ENCODE results near the gene CCDC122.
"Not testable (repeated sequence)": the region's sequence is repeated elsewhere in the genome, so short reads cannot be mapped to it uniquely, and the experiment has no call there.

Gene CCDC122

GRCh38 chr13:43830497-43830881 is 49.1 kb downstream of the CCDC122 start:
- H3K36me3 Mint-ChIP-seq (ENCODE audit: low read depth): no peaks in the 10 kb centered on the region
- H3K27me3 Mint-ChIP-seq (ENCODE audit: low read depth, poor library complexity): no peaks in the 10 kb centered on the region
- TF ChIP-seq CTCF (IDR thresholded peaks at IDR 0.05): no peak
- no peak for DNase-seq
- peaks cover 5% of the 10 kb centered on the region for H3K4me1 Mint-ChIP-seq
- no peak overlapping the region for H3K4me3 Mint-ChIP-seq
- H3K9me3 Mint-ChIP-seq: no peaks in the 10 kb centered on the region
- H3K27ac Mint-ChIP-seq: peak overlapping the region; percentile 59

GRCh38 chr13:43824656-43825055 is 54.9 kb downstream of the CCDC122 start:
- not testable (repeated sequence) for H3K27ac Mint-ChIP-seq; H3K4me3 Mint-ChIP-seq; H3K27me3 Mint-ChIP-seq (ENCODE audit: low read depth, poor library complexity); H3K36me3 Mint-ChIP-seq (ENCODE audit: low read depth); DNase-seq; H3K9me3 Mint-ChIP-seq; H3K4me1 Mint-ChIP-seq

DNA sequence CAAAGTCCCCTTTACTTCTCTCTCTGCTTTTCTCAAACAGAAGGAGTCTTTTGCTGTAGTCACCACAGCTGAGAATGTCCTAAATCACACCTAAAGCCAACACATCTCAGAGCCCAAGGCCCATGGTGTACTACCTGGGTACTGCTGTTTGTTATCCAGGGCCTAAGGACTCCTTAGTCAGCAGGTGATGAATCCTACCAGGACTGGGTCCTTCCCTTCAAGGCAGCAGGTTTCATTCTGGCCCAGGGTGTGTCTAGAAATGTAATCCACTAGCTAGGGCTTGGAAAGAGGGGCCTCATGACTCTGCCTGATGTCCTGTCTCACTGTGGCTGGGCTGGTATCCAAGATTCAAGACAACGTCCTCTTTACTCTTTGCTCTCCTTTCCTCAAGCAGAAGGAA is 56.6 kb downstream of the CCDC122 start:
- peaks cover 2% of the 10 kb centered on the region for H3K27me3 Mint-ChIP-seq (ENCODE audit: low read depth, poor library complexity)
- no peak overlapping the region for H3K27ac Mint-ChIP-seq
- peaks cover 12% of the 10 kb centered on the region for H3K9me3 Mint-ChIP-seq
- H3K36me3 Mint-ChIP-seq (ENCODE audit: low read depth): peaks cover 4% of the 10 kb centered on the region
- no peaks in the 10 kb centered on the region for H3K4me1 Mint-ChIP-seq
- TF ChIP-seq CTCF (IDR thresholded peaks at IDR 0.05): no peak
- no peak for DNase-seq
- H3K4me3 Mint-ChIP-seq: no peak overlapping the region

DNA sequence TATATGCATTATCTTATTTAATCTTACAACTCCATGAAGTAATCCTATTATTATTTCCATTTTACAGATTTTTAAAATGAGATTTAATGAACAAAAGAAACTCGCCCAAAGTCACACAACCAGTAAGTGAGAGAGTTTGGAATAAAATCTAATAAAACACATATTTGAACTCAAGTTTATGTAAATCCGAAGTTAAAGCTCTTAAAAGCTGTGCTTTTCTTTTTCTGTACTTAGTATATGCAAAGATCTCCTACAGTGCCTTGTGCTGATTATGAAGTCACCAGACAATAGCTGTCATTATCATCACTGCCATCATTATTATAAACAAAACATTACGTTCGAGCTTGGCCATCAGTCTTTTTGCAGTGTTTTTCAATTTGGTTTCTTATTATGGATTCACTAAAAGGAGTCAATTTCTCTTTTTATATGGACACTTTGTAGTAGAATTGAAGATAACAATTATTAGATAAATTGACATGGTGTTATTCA is 63.1 kb downstream of the CCDC122 start:
- H3K4me1 Mint-ChIP-seq: no peaks in the 10 kb centered on the region
- peaks cover 4% of the 10 kb centered on the region for H3K27me3 Mint-ChIP-seq (ENCODE audit: low read depth, poor library complexity)
- no peak overlapping the region for H3K4me3 Mint-ChIP-seq
- H3K27ac Mint-ChIP-seq: no peak overlapping the region
- no peak for DNase-seq
- peaks cover 8% of the 10 kb centered on the region for H3K9me3 Mint-ChIP-seq
- H3K36me3 Mint-ChIP-seq (ENCODE audit: low read depth): peaks cover 6% of the 10 kb centered on the region
- TF ChIP-seq CTCF (IDR thresholded peaks at IDR 0.05): no peak

DNA sequence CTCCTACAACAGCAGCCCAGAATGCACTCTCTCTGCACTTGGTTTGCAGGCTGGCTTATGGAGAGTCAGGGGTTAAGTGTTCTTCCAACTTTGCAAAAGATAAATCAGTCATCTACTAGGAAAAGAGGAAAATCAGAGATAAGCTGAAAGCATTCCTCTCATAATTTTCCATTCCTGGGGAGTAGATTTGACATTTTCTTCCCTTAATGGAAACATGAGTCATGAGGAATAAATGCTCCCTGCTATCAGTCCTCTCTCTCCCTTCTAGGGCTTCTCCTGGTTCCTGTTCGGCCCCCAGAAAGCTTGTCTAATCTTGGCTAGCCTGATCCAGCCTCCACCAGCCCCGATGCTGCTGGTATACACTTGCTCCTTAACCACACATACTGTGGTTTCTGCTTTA is 64.3 kb downstream of the CCDC122 start:
- TF ChIP-seq CTCF (IDR thresholded peaks at IDR 0.05): no peak
- Mint-ChIP-seq H3K36me3 (ENCODE audit: low read depth) (peaks cover 6% of the 10 kb centered on the region), H3K27ac (no peak overlapping the region), H3K9me3 (peaks cover 8% of the 10 kb centered on the region), H3K4me1 (no peaks in the 10 kb centered on the region), H3K27me3 (ENCODE audit: low read depth, poor library complexity) (peaks cover 4% of the 10 kb centered on the region), H3K4me3 (no peak overlapping the region)
- DNase-seq: no peak

DNA sequence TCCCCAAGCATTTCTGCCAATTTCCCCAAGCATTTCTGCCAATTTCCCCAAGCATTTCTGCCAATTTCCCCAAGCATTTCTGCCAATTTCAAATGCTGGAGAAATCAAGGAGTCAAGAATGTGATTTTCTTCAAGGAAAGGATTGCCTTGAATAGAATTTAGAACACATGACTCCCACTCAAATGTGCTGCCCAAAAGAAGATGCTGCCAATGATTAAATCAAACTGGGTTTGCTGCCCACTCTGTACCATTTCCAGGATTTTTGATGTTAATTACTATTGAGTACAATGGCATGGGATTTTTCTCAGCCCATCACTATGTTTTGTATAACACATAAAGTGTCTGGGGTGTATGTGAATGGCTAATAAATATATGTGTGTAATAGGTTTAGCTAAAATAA is 70.9 kb downstream of the CCDC122 start:
- Mint-ChIP-seq H3K4me1 (peaks cover 9% of the 10 kb centered on the region), H3K27ac (no peak overlapping the region), H3K4me3 (no peak overlapping the region), H3K36me3 (ENCODE audit: low read depth) (no peaks in the 10 kb centered on the region), H3K9me3 (no peaks in the 10 kb centered on the region), H3K27me3 (ENCODE audit: low read depth, poor library complexity) (peaks cover 6% of the 10 kb centered on the region)
- DNase-seq: no peak
- no peak for TF ChIP-seq CTCF (IDR thresholded peaks at IDR 0.05)
